ENCODE data around the gene DNAJC21. TPM values are rescaled to one million over a fixed set of nuclear protein-coding genes. Genes with fewer than 3 reads are reported as not detected.

DNAJC21 gene
- total and polyA plus RNA-seq, 8 donors: 21.8 to 69.4 (median 31.6) TPM

GRCh38 chr5:34986965-34987364 lies 57.6 kb downstream of the DNAJC21 start:
- no peak for DNase-seq
- no peaks in the 10 kb centered on the region for H3K27me3 ChIP-seq
- TF ChIP-seq POLR2AphosphoS5 (IDR thresholded peaks at IDR 0.05): no peak
- no peak for TF ChIP-seq EP300 (IDR thresholded peaks at IDR 0.05)
- TF ChIP-seq POLR2A (IDR thresholded peaks at IDR 0.05): no peak
- TF ChIP-seq CTCF (IDR thresholded peaks at IDR 0.05): no peak
- no peaks in the 10 kb centered on the region for H3K36me3 ChIP-seq
- H3K9me3 ChIP-seq: peaks cover 0 to 30% (median 22%) of the 10 kb centered on the region in 4 donors
- H3K4me3 ChIP-seq: no peak overlapping the region
- intact Hi-C loops (cut with DNase I; ENCODE audit: low total_unique reads): no loop called here
- no peak overlapping the region for H3K27ac ChIP-seq
- whole genome bisulfite sequencing, 5 donors: 72 to 85% (median 82%) methylated on average over 1 of the region's 1 CpG
- H3K4me1 ChIP-seq: no peaks in the 10 kb centered on the region

- Histone ChIP-seq H3K36me3 (no peaks in the 10 kb centered on the region), H3K27me3 (no peaks in the 10 kb centered on the region), H3K27ac (no peak overlapping the region), H3K4me3 (no peak overlapping the region), H3K4me1 (no peaks in the 10 kb centered on the region), H3K9me3 (peaks cover 0 to 11% (median 8%) of the 10 kb centered on the region in 4 donors)
- 57 to 81% (median 63%) methylated on average over 2 of the region's 2 CpGs for WGBS, 5 donors
- intact Hi-C loops (cut with DNase I; ENCODE audit: low total_unique reads): no loop called here
- no peak for DNase-seq
- TF ChIP-seq EP300 (IDR thresholded peaks at IDR 0.05) (no peak), POLR2AphosphoS5 (IDR thresholded peaks at IDR 0.05) (no peak), POLR2A (IDR thresholded peaks at IDR 0.05) (no peak), CTCF (IDR thresholded peaks at IDR 0.05) (no peak)
Observed at GRCh38 chr5:34991486-34992238, 62.3 kb downstream of the DNAJC21 start.

GRCh38 chr5:34993951-34994350 lies 64.6 kb downstream of the DNAJC21 start:
- intact Hi-C loops (cut with DNase I; ENCODE audit: low total_unique reads): no loop called here
- no peaks in the 10 kb centered on the region for H3K36me3 ChIP-seq
- WGBS, 5 donors: 74 to 82% (median 75%) methylated on average over 8 of the region's 8 CpGs
- no peaks in the 10 kb centered on the region for H3K9me3 ChIP-seq
- no peaks in the 10 kb centered on the region for H3K27me3 ChIP-seq
- no peak for DNase-seq
- TF ChIP-seq EP300 (IDR thresholded peaks at IDR 0.05): no peak
- TF ChIP-seq CTCF (IDR thresholded peaks at IDR 0.05): no peak
- TF ChIP-seq POLR2A (IDR thresholded peaks at IDR 0.05): no peak
- TF ChIP-seq POLR2AphosphoS5 (IDR thresholded peaks at IDR 0.05): no peak
- H3K4me3 ChIP-seq: no peak overlapping the region
- no peaks in the 10 kb centered on the region for H3K4me1 ChIP-seq
- H3K27ac ChIP-seq: no peak overlapping the region

GRCh38 chr5:34996261-34996660 lies 66.9 kb downstream of the DNAJC21 start:
- intact Hi-C loops (cut with DNase I; ENCODE audit: low total_unique reads): no loop called here
- no peaks in the 10 kb centered on the region for H3K27me3 ChIP-seq
- no peaks in the 10 kb centered on the region for H3K36me3 ChIP-seq
- TF ChIP-seq CTCF (IDR thresholded peaks at IDR 0.05): no peak
- TF ChIP-seq POLR2AphosphoS5 (IDR thresholded peaks at IDR 0.05): no peak
- TF ChIP-seq POLR2A (IDR thresholded peaks at IDR 0.05): no peak
- no peak for TF ChIP-seq EP300 (IDR thresholded peaks at IDR 0.05)
- H3K9me3 ChIP-seq: no peaks in the 10 kb centered on the region
- WGBS, 5 donors: 71 to 84% (median 78%) methylated on average over 2 of the region's 2 CpGs
- no peaks in the 10 kb centered on the region for H3K4me1 ChIP-seq
- H3K4me3 ChIP-seq: no peak overlapping the region
- H3K27ac ChIP-seq: no peak overlapping the region
- no peak for DNase-seq
